ENCODE data around the gene DBP.
"Not testable (repeated sequence)": the region's sequence is repeated elsewhere in the genome, so short reads cannot be mapped to it uniquely, and the experiment has no call there.

The DBP gene

DNA sequence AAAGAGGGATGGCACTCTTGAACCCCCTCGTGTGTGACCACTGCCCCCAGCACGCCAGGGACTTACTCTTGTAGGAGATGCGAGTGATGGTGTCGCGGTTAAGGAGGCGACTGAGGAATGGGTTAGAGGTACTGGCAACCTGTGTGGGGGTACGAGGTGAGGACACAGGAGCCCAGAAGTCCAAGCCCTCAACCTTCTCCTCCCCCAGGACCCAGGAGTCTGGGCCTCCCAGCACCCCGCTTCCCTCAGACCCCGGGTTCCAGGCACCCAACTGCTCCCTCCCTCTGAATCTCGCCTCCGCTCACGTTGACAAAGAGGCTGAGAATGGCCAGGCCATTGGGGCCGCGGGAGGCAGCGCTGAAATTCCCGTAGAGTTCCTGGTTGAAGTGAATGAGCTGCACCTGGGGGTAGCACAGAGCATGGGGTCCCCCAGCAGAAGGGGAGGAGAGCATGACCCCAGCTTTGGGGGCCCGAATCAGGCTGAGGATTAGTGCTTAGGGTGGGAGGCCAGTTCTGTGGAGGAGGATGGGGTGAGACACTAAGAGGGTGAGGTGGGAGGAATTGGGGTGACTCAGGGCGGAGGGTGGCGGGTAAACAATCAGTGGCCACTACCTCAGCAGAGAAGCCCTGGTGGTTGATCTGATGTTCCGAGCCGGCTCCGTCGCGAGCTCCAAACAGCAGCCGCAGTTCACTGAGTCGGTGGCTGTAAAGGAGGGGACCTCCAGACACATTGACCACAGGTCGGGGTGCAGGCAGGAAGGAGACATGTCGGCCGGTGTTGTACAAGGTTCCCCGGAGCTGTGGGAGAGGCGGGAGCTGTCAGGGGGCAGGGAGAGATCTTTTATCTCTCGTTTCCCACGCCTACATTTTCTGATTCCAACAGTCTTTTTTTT lies 2.5 kb upstream of the DBP start:
- no peak for DNase-seq

DNA sequence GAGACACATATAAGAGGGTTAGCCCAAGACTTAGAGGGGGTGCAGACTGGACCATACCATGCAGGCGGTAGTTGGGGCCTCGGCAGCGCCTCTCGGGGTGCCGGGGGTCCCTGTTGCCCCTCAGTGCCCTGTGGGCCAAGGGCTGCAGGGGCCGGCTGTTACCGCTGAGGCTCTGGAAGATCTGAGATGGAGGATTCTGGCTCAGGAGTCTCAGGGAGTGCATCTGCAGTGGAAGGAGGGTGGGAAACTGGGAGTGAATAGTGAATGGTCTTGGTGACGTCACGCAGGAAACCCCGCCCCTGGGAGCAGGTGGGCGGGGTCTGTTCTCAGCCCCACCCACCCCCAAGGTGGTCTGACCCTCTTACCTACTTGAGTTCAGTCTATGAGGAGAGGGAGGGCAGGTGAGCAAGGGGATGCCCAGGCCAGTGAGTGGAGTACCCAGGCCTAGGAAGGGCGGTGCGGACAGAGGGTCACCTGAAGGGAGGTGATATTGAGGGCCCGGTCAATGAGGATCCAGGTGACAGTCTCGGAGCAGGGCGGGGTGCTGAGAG lies 1.7 kb upstream of the DBP start:
- DNase-seq, result peak; percentile 50

DNA sequence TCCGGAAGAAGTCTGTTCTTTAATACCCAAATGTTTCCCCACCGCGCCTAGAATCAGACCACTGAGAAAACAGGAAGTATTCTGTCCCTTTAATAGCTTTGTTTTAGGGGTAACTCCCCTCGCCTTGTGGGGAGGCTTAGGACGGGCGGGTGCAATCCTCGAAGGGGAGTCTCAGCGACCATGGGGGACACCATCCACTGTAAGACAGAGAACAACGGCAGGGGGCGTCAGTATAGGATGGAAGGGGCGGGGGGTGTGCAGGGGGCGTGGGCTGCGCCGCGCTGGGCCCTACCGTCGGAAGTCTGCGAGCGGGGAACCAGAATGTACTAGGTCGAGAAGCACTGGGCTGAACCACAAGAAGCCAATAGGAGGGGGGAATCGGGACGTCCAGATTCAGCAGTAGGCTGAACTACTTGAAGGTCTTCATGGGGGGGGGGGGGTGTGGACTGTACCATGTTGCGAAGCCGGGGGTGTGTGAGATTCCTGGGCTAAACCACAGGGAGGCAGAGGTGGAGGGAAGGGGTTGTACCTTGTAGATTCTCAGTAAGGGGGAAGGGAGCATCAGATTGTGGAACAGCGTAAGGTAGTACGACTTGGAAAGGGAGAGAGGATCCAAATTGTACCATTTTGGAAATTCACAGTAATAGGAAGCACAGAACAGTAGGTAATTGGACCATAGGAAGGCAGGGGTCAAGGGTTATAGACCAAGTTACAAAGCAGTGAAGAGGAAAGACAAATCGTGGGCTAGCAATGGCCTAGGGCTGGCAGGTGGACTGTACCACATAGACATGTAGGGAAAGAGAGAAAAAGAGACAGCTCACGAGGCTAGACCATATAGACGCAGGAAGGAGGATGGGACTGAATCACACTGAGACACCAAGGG lies 1.0 kb upstream of the DBP start:
- DNase-seq, result peak; percentile 96

DNA sequence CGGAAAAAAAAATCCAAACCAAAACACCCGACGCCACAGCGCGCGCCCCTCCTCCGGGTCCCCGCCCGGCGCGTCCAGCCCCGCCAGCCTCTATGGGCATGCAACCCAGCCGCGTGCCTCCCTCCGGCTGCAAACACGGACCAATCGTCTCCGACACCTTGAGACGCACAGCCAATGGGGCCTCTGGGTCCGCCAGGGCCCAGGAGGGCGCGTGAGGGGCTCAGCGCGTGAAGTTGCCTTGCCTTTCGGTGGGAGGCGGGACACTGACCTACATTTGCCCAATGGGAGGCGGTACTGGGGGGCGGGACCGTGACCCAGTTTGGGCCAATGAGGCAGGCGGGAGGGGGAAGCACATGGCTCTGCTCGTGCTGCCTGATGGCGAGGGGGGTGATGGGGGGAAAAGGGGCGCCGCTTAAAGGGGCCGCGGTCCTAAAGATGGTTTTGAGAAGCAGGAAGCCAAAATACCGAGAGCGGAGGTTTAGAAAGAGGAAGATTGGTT lies 319 bp upstream of the DBP start:
- peak; percentile 100 for DNase-seq

DNA sequence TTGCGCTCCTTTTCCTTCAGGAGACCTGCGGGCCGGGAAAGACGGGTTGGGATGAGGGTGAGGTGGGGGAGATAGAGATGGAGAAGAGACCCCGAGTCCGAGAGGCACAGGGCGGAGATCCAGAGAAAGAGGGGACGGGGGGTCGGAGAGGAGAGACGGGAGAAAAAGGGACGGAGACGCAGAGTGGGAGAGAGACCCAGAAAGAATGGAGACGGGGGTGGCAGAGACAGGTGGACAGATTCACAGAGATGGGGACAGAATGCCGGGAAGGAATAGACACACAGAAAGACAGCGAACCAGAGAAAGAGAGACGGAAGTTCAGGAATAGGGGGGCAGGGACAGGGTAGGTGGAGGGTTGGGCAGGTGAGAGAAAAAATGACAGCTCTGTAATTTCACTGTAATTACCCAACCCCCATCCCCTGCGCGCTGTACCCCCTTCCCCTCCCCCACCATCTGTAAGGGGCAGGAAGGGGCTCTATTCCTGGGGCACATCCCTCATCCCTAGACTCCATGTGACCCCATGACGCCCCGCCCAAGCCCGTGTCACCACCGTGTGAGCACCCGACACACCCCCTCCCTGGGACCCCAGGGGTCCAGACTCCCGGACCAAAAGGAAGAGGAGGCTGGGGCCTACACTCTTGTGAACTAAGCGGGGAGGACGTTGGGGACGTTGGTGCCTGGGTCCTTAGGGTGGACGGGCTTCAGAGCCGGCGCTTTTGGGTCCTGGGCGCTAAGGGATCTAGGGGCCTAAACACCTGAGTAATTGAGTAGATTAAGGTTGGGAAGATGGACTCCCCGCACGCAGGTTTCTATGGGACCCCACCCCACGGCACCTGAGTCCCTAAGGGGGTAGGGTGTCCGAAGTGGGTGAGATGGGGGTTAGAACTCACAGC lies 967 bp downstream of the DBP start:
- peak; percentile 51 for DNase-seq

DNA sequence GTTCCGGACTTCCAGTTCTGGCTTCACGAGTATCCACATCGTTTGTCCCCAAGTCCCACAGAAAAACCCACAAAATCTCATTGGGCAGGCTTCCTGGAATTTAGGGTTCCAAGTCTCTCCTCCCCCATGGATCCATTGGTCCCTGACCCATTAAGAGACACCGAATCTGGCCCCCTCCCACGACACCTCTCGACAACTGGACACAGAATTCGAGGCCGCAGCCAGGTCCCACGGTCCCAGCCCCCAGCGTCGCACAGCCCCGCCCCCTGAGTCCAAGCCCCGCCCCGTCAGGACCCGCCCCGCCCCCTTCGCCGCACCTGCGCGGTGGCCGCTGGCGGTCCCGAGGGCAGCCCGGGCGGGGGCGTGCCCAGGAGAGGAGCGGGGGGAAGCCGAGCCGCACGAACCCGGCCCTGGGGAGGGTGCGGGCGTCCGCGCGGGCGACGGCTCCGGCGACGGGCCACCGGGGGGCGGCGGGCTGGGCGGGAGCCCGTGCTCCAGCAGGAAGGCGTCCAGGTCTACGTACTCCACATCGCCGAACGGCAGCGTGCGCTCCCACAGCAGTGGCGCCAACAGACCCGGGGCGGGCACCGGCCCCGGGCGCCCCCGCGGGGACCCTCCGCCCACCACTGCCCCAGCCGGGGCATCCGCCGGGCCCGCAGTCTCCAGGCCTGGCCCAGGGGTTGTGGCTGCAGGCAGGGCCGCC lies 1.8 kb downstream of the DBP start:
- DNase-seq, result peak; percentile 82

DNA sequence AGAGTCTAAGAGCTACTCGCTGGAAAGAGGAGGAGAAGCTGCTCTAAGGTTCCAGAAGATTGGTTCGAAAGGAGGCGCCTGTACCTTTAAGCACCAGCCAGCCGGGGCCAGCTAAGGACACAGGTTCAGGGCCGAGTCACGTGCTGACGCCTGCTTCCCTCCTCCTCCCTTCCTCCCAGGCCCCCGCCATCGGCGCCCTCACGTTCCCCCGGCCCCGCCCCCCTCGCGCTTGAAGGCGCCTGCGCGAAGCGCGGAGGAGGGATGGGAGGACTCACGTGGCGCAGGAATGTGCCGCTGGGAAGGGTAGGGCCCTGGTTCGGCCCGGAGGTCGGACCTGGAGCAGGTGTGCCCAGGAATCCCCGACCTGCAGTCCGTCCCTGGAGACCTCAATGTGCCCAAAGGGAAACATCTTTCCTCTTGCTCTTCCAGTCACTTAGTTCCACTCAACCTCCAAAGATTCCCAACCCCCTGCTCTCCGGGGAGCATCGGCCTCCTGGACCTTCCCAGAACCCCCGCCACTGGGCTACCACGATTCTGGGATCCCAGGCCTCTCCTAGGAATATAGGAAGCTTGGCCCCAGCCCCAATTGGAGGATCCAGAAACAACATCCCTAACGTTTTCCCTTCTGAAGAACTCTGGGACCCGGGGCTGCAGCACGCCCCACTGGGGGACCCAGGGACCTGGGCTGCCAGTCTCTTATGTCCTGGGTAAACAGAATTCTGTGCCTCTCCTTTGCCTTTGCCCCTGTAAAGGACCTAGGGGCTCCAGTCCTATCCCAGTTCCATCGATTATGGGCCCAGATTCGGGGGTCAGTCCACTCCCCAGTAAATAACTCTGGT lies 2.5 kb downstream of the DBP start:
- peak; percentile 99 for DNase-seq

DNA sequence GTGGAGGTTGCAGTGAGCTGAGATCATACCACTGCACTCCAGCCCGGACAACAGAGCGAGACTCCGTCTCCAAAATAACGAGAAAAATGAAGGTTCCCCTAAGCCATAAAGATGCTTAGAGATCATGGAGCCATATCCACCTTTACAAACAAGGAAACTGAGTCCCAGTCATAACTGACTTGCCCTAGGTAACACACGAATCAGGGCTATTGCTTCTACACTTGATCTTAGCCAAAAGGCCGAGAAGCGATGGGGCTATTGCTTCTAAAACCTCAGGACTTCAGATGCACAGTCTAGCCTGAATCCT lies 3.2 kb downstream of the DBP start:
- DNase-seq, result no peak

DNA sequence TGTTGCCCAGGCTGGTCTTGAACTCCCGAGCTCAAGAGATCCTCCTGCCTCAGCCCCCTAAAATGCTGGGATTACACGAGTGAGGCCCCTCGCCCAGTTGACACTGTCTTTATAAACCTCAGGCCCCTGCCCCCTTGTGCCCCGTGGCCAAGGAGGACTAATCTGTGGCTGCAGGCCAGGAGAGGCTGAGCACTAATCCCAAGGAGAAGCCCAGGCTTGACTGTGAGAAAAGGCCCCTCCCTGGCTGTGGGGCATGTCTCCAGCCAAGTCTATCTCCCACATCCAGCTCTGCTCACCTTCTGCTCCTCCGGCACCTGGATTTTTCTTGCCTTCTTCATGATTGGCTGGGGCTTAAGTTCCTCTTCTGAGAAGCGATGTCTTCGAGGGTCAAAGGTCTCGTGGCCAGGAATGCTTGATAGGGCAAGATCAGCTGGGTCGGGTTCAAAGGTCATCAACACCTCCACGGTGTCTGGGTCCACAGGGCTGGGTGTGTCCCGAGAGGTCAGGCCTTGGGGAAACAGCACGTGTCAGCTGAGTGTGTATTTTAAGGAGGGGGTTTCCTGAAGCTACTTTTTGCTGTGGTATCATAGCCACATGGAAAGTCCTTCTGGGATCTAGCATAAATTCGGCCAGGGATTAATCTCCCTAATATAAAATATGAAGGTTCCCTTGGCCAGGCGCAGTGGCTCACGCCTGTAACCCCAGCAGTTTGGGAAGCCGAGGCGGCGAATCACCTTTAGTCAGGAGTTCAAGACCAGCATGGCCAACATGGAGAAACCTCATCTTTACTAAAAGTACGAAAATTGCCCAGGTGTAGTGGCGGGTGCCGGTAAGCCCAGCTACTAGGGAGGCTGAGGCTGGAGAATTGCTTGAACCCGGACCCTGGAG lies 3.8 kb downstream of the DBP start:
- peak; percentile 84 for DNase-seq

DNA sequence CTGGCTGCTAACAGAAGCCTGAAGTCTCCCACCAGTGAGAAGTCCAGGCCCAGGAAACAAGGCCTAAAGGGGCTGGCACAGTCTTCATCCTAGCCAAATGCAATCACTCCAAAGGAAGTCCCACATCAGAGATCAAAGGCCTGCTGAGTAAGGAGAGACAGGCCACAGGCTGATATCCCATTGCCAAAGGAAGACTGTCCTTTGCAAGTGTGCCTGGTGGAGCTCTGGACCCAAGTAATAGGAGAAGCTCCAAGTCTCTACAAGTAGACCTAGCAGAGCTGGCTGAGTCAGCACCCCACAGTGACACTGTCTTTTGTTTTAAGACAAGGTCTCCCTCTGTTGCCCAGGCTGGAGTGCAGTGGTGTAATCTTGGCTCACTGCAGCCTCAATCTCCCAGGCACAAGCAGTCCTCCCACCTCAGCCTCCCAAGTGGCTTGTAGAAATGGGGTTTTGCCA lies 4.5 kb downstream of the DBP start:
- DNase-seq, result no peak

DNA sequence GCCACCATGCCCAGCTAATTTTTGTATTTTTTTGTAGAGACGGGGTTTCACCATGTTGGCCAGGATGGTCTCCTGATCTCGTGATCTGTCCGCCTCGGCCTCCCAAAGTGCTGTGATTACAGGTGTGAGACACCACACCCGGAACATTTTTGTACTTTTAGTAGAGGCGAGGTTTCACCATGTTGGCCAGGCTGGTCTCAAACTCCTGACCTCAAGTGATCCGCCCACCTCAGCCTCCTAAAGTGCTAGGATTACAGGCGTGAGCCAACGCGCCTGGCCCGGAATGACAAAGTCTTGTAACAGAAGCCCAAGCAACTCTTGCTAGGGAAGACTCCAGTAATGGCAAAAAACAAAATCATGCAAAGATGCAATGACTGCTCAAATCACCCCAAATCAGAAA lies 4.9 kb downstream of the DBP start:
- not testable (repeated sequence) for DNase-seq

DNA sequence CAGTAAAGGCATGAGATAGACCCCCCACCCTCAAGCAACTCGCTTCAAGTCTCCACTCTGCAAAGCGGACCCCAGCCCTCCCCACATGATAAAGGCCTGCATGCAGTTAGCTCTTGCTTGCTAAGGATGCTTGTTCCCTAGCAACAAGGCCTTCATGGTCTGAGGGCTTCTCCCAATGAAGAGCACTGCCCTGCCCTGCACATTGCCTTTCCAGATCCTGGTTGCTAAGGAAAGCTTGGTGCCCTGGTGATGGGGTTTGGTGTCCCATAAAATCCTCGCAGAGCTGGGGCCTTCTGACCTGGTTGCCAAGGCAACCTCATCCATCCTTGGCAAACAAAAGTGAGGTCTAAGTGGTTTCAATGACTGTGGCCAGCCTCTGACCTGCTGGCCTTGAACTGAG lies 6.0 kb downstream of the DBP start:
- no peak for DNase-seq

DNA sequence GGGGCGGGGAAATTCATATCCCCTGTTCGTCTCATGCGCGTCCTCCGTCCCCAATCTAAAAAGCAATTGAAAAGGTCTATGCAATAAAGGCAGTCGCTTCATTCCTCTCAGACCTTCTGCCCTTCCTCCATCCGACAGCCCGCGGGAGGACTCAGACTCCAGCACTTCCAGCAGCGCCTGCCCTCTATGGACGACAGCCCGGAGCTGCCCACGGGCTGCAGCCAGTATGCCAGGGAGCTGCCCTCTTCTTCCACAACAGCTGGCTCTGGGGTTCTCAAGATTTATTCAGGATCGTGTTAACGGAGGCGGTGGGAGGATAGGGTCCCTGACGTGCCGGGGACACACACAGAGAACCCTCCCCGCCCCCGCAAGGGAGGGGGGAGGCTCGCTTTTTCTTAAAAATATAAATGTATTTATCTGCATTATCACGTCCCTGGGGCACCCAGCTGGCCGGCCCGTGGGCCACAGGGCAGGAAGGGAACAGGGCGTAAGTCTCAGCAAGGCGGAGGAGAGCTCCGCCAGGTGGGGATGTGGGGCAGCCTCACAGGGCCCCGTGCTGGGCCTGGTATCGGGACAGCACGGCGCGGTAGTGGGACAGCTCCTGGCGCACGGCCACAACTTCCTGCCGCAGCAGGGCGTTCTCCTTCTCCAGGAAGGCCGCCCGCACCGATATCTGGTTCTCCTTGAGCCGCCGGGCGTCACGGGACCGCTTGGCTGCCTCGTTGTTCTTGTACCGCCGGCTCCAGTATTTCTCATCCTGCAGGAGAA lies 6.7 kb downstream of the DBP start:
- DNase-seq, result no peak

DNA sequence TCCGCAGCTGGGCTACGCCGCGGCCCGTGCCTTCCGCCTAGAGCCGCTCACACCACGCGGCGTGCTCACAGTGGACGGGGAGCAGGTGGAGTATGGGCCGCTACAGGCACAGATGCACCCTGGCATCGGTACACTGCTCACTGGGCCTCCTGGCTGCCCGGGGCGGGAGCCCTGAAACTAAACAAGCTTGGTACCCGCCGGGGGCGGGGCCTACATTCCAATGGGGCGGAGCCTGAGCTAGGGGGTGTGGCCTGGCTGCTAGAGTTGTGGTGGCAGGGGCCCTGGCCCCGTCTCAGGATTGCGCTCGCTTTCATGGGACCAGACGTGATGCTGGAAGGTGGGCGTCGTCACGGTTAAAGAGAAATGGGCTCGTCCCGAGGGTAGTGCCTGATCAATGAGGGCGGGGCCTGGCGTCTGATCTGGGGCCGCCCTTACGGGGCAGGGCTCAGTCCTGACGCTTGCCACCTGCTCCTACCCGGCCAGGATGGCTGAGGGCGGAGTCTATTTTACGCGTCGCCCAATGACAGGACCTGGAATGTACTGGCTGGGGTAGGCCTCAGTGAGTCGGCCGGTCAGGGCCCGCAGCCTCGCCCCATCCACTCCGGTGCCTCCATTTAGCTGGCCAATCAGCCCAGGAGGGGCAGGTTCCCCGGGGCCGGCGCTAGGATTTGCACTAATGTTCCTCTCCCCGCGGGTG lies 7.4 kb downstream of the DBP start:
- DNase-seq, result peak; percentile 85

DNA sequence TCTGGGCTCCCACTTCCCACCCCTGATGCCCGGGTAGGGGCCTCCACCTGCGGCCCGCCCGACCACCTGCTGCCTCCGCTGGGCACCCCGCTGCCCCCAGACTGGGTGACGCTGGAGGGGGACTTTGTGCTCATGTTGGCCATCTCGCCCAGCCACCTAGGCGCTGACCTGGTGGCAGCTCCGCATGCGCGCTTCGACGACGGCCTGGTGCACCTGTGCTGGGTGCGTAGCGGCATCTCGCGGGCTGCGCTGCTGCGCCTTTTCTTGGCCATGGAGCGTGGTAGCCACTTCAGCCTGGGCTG lies 7.9 kb downstream of the DBP start:
- no peak for DNase-seq

DNA sequence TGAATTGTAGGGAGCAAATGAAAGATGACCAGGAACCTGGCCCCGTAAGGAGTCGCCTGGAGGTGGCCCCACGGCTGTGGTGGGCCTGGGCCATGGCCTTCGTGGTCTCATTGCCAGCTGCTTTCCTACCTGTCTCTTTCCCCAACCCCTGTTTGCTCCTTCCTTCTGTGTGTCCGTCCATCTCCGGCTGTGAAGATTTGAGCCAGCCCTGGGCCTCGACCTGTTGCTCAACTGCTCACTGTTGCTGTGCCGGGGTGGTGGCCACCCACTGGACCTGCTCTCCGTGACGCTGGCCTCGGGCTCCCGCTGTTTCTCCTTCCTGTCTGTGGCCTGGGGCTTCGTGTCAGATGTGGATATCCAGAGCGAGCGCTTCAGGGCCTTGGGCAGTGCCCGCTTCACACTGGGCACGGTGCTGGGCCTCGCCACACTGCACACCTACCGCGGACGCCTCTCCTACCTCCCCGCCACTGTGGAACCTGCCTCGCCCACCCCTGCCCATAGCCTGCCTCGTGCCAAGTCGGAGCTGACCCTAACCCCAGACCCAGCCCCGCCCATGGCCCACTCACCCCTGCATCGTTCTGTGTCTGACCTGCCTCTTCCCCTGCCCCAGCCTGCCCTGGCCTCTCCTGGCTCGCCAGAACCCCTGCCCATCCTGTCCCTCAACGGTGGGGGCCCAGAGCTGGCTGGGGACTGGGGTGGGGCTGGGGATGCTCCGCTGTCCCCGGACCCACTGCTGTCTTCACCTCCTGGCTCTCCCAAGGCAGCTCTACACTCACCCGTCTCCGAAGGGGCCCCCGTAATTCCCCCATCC lies 8.5 kb downstream of the DBP start:
- DNase-seq, result no peak

DNA sequence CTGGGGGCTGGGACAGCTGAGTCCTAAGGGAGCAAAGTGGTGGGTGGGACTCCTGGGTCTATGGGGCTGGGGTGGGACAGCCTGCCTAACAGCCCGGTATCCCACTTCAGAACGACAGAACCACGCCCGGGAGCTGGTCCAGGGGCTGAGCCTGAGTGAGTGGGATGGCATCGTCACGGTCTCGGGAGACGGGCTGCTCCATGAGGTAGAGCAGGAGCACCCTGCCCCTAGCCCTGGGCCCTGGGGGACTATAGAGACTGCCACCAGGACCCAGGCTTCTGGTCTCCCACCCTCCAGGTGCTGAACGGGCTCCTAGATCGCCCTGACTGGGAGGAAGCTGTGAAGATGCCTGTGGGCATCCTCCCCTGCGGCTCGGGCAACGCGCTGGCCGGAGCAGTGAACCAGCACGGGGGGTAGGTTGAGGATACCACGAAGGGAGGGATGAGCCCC lies 9.3 kb downstream of the DBP start:
- DNase-seq, result no peak

All from NCI-H82 (cell line).